Measurements from ENCODE around the gene MCM7. TPM values are rescaled to one million over a fixed set of nuclear protein-coding genes. Genes with fewer than 3 reads are reported as not detected.
A peak's percentile ranks its signal among the peaks of the same experiment; 100 is the strongest.

The MCM7 gene
- total RNA-seq, 1 donor from 2014 or later = 58.2 TPM

GRCh38 chr7:100122568-100122967 lies 21.4 kb upstream of the MCM7 start:
- DNase-seq (ENCODE audit: low spot score) = no peak

- peak; percentile 84 for DNase-seq (ENCODE audit: low spot score)
Measured at GRCh38 chr7:100122067-100122466, 20.9 kb upstream of the MCM7 start.

DNA sequence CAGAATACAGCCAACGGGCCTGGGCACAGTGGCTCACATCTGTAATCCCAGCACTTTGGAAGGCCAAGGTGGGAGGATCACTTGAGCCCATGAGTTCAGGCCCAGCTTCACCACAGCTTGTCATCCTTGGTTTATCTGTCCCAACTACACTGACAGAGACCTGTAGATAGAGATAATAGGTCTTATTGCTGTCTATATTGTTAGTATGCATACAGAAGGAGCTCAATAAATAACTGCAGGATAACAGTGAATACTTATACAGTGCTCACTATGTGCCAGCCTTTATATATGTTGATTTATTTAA lies 19.5 kb upstream of the MCM7 start:
- no peak for DNase-seq (ENCODE audit: low spot score)

DNA sequence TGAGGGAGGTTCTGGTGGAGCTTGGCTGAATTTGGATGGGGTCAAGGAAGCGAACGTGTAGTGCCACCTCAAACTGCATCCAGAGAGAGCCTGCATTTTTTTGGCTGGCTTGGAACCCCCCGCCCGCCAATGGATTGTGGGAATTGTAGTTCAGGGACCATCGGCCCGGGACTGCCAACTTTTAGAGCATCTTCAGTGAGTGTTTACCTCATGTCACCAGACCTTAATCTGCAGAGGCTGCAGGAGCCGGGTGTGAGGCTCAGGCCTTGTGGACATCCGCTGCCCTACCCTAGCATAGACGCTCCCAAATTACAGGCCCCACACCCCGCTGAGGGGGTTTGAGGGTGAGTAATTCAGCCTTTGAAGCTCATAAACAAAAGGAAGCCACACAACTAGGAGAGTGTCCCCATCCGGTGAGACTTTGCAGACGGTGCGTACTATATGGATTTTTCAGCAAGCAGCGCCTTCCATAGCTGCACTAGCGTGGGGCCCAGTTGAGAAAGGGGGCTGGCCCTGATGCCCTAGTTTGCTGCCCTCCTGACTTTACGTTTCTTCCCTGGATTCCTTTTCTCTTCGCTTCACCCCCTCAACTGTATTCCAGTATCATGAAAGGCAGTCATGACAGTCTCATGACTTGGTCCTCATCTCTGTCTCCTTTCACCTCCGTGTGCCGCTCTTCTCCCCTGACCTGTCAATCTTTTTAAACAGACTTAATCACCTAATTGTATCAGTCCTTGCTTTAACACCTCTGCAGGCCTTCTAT lies 19.0 kb upstream of the MCM7 start:
- DNase-seq (ENCODE audit: low spot score) = peak; percentile 66

DNA sequence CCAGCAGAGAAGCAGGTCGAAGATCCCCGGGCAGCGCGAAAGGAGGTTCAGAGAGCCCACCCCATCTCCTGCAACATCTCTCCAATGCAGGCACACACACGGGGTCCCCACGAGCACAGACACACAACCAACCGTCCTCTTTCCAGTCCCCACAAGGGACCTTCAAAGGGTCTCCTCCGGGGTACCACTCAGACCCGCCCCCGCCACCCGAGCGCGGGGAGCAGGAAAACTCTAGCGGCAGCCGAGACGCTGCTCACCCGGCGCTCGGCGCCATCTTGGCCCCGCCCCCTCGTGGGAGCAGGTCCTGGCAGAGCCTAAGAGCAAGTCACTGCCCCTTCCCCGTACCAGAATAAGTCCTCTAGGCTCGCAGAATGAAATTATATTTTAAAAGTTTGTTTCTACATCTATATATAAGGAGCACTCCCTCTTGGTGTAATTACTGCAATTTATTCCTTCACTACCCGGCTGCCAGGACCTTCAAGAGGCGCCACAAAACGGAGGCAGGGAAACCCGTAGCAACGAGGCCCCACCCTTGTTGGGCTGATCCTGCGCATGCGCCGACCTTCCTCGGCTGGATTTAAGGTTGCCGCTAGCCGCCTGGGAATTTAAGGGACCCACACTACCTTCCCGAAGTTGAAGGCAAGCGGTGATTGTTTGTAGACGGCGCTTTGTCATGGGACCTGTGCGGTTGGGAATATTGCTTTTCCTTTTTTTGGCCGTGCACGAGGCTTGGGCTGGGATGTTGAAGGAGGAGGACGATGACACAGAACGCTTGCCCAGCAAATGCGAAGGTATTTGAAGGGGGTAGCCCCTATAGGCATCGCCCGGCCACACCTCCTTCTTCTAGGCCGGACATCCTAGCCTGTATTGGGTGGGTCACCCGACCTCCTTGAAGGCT lies 18.1 kb upstream of the MCM7 start, which contains the start of the genes CNPY4 and TAF6:
TSS of gene CNPY4 (plus strand) at position 563 of the 898 bp plus-strand sequence. CDS start at position 674, 111 bp downstream.
TSS of gene TAF6 (minus strand) at position 287 of the 898 bp plus-strand sequence. CDS start 5,149 bp downstream, outside the sequence.
- peak; percentile 96 for DNase-seq (ENCODE audit: low spot score)

- no peak for DNase-seq (ENCODE audit: low spot score)
Measured at GRCh38 chr7:100118388-100119071, 17.3 kb upstream of the MCM7 start.

GRCh38 chr7:100115026-100115425 lies 13.8 kb upstream of the MCM7 start:
- DNase-seq (ENCODE audit: low spot score) = no peak

GRCh38 chr7:100111914-100112313 lies 10.7 kb upstream of the MCM7 start:
- no peak for DNase-seq (ENCODE audit: low spot score)

DNA sequence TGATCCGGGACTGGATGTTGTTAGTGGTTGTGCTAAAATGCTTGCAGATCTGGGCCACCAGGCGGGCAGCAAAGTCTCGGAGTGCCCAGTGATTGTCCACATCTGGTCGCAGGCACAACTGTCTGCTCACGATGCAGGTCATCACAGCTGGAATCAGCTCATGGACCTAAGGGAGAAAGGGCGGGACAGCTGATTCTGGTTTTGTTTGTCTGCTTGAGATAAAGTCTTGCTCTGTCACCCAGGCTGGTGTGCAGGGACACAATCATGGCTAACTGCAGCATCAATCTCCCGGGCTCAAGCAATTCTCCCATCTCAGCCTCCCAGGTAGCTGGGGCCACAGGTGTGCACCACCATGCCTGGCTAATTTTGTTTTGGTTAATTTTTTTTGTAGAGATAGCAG lies 10.0 kb upstream of the MCM7 start:
- no peak for DNase-seq (ENCODE audit: low spot score)

DNA sequence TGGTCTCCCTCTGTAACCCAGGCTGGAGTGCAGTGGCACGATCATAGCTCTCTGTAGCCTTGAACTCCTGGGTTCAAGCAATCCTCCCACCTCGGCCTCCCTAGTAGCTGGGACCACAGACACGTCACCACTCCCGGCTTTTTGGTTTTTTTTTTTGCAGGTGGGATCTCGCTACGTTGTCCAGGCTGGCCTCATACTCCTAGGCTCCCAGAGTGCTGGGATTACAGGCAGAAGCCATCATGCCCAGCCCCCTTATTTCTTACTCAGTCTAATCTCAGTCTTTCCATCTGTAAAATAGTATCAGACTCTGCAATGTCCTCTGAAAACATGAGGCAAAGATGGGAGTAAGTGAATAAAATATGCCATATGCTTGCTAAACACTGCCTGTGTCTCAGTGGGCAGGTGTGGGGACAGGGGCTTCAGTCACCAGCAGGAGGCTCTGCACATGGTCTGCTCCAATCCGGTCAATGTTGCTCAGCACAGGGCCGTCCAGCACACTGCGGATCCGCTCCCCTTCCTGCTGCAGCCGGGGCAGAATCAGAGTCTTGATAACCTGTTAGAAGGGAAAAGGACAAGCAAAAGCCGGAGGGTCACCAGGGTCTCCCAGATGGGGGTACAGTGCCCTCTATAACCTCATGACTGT lies 8.4 kb upstream of the MCM7 start:
- DNase-seq (ENCODE audit: low spot score) = no peak

DNA sequence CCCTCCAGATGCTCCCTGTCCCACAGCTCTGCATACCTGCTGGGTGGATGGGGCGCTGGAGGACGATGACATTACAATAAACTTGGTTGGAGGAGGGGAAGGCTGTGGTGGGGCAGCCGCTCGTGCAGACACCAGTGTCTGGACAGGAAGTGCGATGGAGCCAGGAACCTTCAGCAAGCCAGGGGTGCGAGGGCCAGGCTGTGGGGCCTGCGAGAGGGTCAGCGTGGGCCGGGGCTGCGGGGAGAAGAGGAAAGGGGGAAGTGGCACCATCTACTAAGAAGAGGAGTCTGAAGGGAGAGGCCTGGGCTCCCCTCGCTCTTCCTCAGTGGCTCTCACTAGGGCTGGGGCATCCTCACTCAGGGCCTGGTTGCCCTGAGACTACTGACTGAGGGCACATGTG lies 6.7 kb upstream of the MCM7 start:
- DNase-seq (ENCODE audit: low spot score) = no peak

- DNase-seq (ENCODE audit: low spot score) = no peak
Measured at GRCh38 chr7:100107125-100107737, 6.0 kb upstream of the MCM7 start.

DNA sequence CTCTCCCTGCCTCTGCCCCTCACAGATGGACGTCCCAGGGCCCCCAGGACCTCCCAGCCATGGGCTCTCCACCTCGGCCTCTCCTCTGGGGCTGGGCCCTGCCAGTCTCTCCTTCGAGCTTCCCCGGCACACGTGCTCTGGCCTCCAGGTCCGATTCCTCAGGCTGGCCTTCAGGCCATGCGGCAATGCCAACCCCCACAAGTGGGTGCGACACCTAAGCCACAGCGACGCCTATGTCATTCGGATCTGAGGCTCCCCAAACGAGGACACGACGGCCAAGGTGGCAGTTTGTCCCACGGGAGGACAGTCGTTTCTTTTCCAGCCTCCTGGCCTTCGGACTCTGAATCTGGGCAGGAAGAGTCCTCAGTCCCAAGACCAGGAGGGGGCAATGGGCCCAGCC lies 5.4 kb upstream of the MCM7 start:
- DNase-seq (ENCODE audit: low spot score) = no peak

GRCh38 chr7:100105534-100105933 lies 4.3 kb upstream of the MCM7 start:
- no peak for DNase-seq (ENCODE audit: low spot score)

DNA sequence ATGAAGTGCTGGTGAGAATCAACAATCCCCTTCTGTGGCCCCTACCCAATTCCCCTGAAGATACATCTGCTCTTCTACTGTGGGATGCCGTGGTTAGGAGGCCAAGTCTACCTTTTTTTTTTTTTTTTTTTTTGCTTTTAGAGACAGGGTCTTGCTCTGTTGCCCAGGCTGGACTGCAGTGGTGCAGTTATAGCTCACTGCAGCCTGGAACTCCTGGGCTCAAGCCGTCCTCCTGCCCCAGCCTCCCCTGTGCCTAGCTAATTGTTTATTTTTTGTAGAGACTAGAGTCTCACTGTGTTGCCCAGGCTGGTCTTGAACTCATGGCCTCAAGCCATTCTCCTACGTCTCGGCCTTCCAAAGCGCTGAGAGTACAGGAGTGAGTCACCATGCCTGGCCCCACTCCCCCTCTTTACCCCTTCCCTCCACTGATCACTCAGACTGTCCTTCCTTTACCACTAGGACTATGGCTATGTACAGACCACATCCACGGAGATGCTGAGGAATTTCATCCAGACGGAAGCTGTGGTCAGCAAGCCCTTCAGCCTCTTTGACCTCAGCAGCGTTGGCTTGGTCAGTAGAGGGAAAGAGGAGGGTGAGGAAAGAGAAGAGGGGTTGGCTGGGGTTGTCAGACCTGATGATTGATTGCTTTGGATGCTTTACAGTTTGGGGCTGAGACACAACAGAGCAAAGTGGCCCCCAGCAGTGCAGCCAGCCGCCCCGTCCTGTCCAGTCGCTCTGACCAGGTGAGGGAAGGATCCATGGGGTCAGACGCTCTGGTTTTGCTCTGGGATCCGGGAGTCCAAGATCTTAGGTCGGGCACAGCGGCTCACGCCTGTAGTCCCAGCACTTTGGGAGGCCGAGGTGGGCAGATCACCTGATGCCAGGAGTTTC lies 2.0 kb upstream of the MCM7 start:
- no peak for DNase-seq (ENCODE audit: low spot score)

GRCh38 chr7:100100420-100101015 lies 679 bp downstream of the MCM7 start:
- DNase-seq (ENCODE audit: low spot score) = peak; percentile 91

DNA sequence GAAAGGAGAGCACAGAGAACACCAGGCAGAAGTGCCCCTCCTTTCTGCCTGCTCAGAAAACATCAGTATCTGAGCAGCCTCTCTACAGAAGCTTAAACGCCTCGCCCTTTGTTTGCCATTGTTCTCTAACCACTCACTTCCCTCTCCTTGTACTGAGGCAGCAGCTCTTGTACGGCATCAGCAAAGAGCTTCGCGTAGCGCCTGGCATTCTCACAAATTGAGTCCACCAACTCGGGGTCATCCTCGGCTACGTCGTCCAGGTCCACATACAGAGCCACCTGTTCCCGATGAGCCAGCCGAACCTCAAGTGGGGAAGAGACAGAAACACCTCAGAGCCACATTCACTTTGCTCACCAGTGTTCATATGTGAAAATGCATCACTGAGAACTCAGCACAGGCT lies 1.7 kb downstream of the MCM7 start:
- no peak for DNase-seq (ENCODE audit: low spot score)

- no peak for DNase-seq (ENCODE audit: low spot score)
Measured at GRCh38 chr7:100098913-100099312, 2.3 kb downstream of the MCM7 start.

DNA sequence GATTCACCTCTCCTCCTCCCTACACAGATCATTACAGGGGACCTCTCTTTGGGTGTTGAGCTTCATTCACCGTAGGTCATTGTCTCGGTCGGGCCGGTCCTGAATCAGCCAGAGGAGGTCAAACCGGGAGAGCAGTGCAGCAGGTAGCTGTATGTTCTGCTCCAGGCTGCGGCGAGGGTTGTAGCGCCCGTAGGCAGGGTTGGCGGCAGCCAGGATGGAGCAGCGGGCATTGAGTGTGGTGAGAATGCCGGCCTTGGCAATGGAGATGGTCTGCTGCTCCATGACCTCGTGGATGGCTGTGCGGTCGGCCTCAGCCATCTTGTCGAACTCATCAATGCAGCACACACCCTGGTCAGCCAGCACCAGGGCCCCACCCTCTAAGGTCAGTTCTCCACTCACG lies 5.5 kb downstream of the MCM7 start:
- DNase-seq (ENCODE audit: low spot score) = no peak

- no peak for DNase-seq (ENCODE audit: low spot score)
Measured at GRCh38 chr7:100095289-100095688, 5.9 kb downstream of the MCM7 start.

Measured in mucosa of gallbladder (tissue), 1 donor.